Pancreas (tissue), 10 donors: ENCODE results near the gene ASIC2. TPM values are rescaled to one million over a fixed set of nuclear protein-coding genes. Genes with fewer than 3 reads are reported as not detected.

Experiments used
- ATAC-seq, 4 donors: fragments of 200-7000 bp; cut with Tn5 transposase; one replicate each; pipeline versions ENCODE4 v1.8.0 to v1.9.1; 2020; ENCODE audit warnings: mild to moderate bottlenecking in 4 of 4, moderate library complexity in 4 of 4
- DNase-seq, 6 donors: peaks; one replicate each; pipeline ENCODE4 v3.0.0-alpha.2; 2020
- FAIRE-seq: peaks from 2 replicates; lab custom pipeline; 2012; peaks lifted over from hg19 to GRCh38; lab: Jason Lieb, UNC
- H3K27ac ChIP-seq, 4 donors: fragments of 200-600 bp; sonication (generic); 1 replicate in 3 of 4; 2 replicates in 1 of 4; pipeline versions ENCODE4 v1.5.0 to v1.8.0; 2020
- H3K27me3 ChIP-seq, 4 donors: fragments of 200-600 bp; one replicate each; pipeline ENCODE4 v1.8.0; 2021
- H3K36me3 ChIP-seq, 3 donors: fragments of 200-600 bp; sonication (generic) in 1 of 3; one replicate each; pipeline versions ENCODE4 v1.5.0 to v1.8.0; 2020 to 2021
- H3K4me1 ChIP-seq, 3 donors: fragments of 200-600 bp; one replicate each; pipeline ENCODE4 v1.8.0; 2021
- H3K4me3 ChIP-seq, 4 donors: fragments of 200-600 bp; sonication (generic) in 2 of 4; one replicate each; pipeline versions ENCODE4 v1.5.0 to v1.8.0; 2020 to 2021
- H3K9me3 ChIP-seq, 4 donors: fragments of 200-600 bp; one replicate each; pipeline ENCODE4 v1.8.0; 2021
- WGBS, 2 donors: extraction: QIAGEN DNeasy Blood & Tissue Kit; methylation state at CpG; one replicate each; pipeline ENCODE4 v1.1.7; 2013; 5-methylcytosine and 5-hydroxymethylcytosine counted together
- intact Hi-C, 3 donors: fragments of 100-400 bp; cut with DNase I; formaldehyde crosslinking; loops; one replicate each; pipeline versions ENCODE4 v1.11.1 to v1.14.2; 2022
- polyA plus RNA-seq, 2 donors: library from polyadenylated mRNA; stranded (reverse); fragments of 200-250 nt; gene quantifications; one replicate each; pipeline ENCODE4 v1.2.3, GENCODE V29; 2013
- total RNA-seq, 6 donors: library from RNA; stranded (reverse); fragmentation: NEBNext Ultra II Directional in 4 of 6; extraction: Animal tissue kit (Norgen Biotek cat#: 25700) in 4 of 6; gene quantifications; one replicate each; pipeline versions ENCODE4 v1.2.1 to v1.2.4, GENCODE V29; 2021 to 2023
- TF ChIP-seq, protein P1 (sequence below), 4 donors: fragments of 200-600 bp; sonication (generic) in 3 of 4; IDR thresholded peaks; one replicate each; pipeline versions ENCODE4 v1.5.0 to v1.8.0; 2021; ENCODE audit warnings: antibody characterized with exemption in 4 of 4
- donor health status: healthy with polysubstance abuse.
- donor health status: DM: no; HTN: no; CAD: no; lungs with moderate emphysema.
- donor health status: DM: no; HTN: no; CAD: no.
- donor health status: control.
- donor health status: control.
- donor health status: Bipolar disorder and iron deficiency.
- donor health status: DM: yes; HTN: yes; CAD: no.
- donor health status: DM: no; HTN: no; CAD: no.
- donor health status: DM: no; HTN: no; CAD: no.
- donor health status: DM: yes; HTN: yes; CAD: no.

Gene ASIC2
- total and polyA plus RNA-seq, 8 donors, result 0.09 to 0.14 (median 0.09) TPM; not detected in 5

- Histone ChIP-seq H3K4me1 (no peaks in the 10 kb centered on the region), H3K36me3 (no peaks in the 10 kb centered on the region), H3K4me3 (no peak overlapping the region), H3K27me3 (peaks cover 0 to 5% (median 1%) of the 10 kb centered on the region in 4 donors), H3K9me3 (no peaks in the 10 kb centered on the region), H3K27ac (no peak overlapping the region)
- TF ChIP-seq, protein P1, sequence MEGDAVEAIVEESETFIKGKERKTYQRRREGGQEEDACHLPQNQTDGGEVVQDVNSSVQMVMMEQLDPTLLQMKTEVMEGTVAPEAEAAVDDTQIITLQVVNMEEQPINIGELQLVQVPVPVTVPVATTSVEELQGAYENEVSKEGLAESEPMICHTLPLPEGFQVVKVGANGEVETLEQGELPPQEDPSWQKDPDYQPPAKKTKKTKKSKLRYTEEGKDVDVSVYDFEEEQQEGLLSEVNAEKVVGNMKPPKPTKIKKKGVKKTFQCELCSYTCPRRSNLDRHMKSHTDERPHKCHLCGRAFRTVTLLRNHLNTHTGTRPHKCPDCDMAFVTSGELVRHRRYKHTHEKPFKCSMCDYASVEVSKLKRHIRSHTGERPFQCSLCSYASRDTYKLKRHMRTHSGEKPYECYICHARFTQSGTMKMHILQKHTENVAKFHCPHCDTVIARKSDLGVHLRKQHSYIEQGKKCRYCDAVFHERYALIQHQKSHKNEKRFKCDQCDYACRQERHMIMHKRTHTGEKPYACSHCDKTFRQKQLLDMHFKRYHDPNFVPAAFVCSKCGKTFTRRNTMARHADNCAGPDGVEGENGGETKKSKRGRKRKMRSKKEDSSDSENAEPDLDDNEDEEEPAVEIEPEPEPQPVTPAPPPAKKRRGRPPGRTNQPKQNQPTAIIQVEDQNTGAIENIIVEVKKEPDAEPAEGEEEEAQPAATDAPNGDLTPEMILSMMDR (IDR thresholded peaks at IDR 0.05), result no peak
- FAIRE-seq (no peak), DNase-seq (no peak), ATAC-seq (no peak)
- intact Hi-C loops, result no loop called here
These were observed 7.1 kb upstream of the ASIC2 start for GRCh38 chr17:33300241-33300640.

DNA sequence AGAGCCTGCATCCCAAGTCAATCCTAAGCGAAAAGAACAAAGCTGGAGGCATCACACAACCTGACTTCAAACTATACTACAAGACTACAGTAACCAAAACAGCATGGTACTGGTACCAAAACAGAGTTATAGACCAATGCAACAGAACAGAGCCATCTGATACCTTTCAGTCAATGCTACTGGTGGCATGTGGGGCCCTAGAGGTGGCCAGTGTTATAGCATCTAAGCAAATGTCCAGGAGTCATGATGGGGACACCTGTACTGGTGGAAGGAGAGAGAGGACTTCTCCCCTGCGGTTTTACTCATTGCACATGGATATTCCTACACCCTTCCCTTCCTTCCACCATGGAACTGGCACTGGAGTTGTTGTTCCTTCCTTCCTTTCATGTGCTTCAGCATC, 6.0 kb upstream of the ASIC2 start:
- H3K9me3 ChIP-seq, result no peaks in the 10 kb centered on the region
- no peak for ATAC-seq
- 61 to 70% methylated on average over 2 of the region's 2 CpGs for WGBS, 2 donors
- H3K27ac ChIP-seq, result no peak overlapping the region
- no peak for FAIRE-seq
- no peak for DNase-seq
- no peaks in the 10 kb centered on the region for H3K36me3 ChIP-seq
- H3K4me1 ChIP-seq, result no peaks in the 10 kb centered on the region
- H3K4me3 ChIP-seq, result no peak overlapping the region
- peaks cover 0 to 7% (median 2%) of the 10 kb centered on the region in 4 donors for H3K27me3 ChIP-seq
- TF ChIP-seq, protein P1 (IDR thresholded peaks at IDR 0.05), result no peak
- intact Hi-C loops, result loop anchor here in 1 of 3 donors (10.0 kb wide), 1 partner anchor 244 kb away; no protein-coding TSS in a partner anchor

DNA sequence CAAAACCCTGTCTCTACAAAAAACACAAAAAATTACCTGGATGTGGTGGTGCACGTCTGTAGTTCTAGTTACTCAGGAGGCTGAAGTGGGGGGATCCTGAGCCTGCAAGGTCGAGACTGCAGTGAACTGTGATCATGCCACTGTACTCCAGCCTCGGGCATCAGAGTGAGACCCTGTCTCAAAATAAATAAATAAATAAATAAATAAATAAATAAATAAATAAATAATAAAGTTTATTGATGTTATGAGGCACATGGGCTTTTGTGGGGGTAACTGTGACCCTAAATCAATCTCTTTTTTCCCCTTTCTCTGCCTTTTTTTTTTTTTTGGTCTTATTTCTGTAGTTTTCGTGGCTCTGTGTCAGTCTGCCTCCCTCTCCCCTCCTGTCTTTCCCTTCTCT, 4.5 kb upstream of the ASIC2 start:
- Histone ChIP-seq H3K27ac (no peak overlapping the region), H3K9me3 (no peaks in the 10 kb centered on the region), H3K36me3 (no peaks in the 10 kb centered on the region), H3K27me3 (peaks cover 0 to 15% (median 3%) of the 10 kb centered on the region in 4 donors), H3K4me3 (no peak overlapping the region), H3K4me1 (no peaks in the 10 kb centered on the region)
- DNase-seq, result no peak
- no peak for ATAC-seq
- TF ChIP-seq, protein P1 (IDR thresholded peaks at IDR 0.05), result no peak
- 63 to 85% methylated on average over 4 of the region's 4 CpGs for WGBS, 2 donors
- intact Hi-C loops, result loop anchor here in 1 of 3 donors (10.0 kb wide), 1 partner anchor 243 kb away; no protein-coding TSS in a partner anchor
- no peak for FAIRE-seq

- Histone ChIP-seq H3K9me3 (no peaks in the 10 kb centered on the region), H3K27me3 (peaks cover 0 to 20% (median 3%) of the 10 kb centered on the region in 4 donors), H3K36me3 (no peaks in the 10 kb centered on the region), H3K4me3 (no peak overlapping the region), H3K27ac (no peak overlapping the region), H3K4me1 (peaks cover 0 to 5% (median 0%) of the 10 kb centered on the region in 3 donors)
- FAIRE-seq (no peak), ATAC-seq (no peak), DNase-seq (no peak)
- TF ChIP-seq, protein P1 (IDR thresholded peaks at IDR 0.05), result no peak
- intact Hi-C loops, result loop anchor here in 1 of 3 donors (10.0 kb wide), 1 partner anchor 240 kb away; no protein-coding TSS in a partner anchor
- WGBS, 2 donors, result 8 to 24% methylated on average over 1 of the region's 1 CpG
These were observed 1.9 kb upstream of the ASIC2 start for GRCh38 chr17:33294994-33295393.
